GM06990 (cell line): ENCODE results near the gene ZBTB46.
"Not testable (repeated sequence)": the region's sequence is repeated elsewhere in the genome, so short reads cannot be mapped to it uniquely, and the experiment has no call there.

ENCODE experiments used
- DNase-seq: peaks from one replicate; pipeline ENCODE4 v3.0.0-alpha.2; 2011; ENCODE audit not compliant: insufficient read length; ENCODE audit errors: extremely low read depth
- H3K27me3 ChIP-seq: replicated peaks from 2 replicates; pipeline ENCODE4 v1.6.0; 2011; ENCODE audit warnings: low read length; ENCODE audit not compliant: control insufficient read depth, insufficient read depth
- H3K36me3 ChIP-seq: 2 replicates; pipeline ENCODE4 v1.5.1; 2011; ENCODE audit warnings: low read length; ENCODE audit not compliant: control insufficient read depth, insufficient read depth
- H3K4me3 ChIP-seq: replicated peaks from 2 replicates; pipeline ENCODE4 v1.5.1; 2011; ENCODE audit warnings: low read depth, mild to moderate bottlenecking, control low read depth, low read length
- TF ChIP-seq, protein P1 (sequence below): IDR thresholded peaks from 2 replicates; pipeline ENCODE4 v1.5.1; 2011; ENCODE audit warnings: low read length, control low read depth, mild to moderate bottlenecking, inconsistent platforms; ENCODE audit not compliant: insufficient read depth, poor library complexity, severe bottlenecking

ZBTB46 gene

DNA sequence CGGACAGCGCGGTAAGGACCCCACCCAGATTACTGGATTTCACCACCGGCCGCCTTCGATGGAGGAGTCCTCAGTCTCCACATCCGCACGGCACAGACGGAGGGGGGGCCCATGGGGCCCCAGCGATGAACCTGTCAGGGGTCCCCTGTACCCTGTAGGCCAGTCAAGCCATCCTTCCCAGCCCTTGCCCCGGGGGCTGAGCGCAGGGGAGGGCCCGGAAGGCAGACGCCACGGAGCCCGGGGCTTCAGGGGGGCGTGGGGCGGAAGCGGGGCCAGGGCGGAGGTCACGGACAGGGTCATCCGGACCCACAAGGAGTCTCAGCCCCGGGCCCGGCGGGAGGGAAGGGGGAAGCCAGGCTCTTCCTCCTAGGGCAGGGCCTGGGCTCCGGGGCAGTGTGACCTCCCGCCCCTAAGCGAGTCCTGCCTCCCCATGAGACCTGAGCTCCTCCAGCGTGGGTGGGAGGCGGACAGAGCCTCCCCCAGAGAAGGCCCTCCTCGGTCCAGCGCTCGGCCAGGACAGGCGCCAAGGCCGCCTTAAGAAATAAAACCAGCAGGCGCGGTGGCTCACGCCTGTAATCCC, 22.8 kb downstream of the ZBTB46 start:
- TF ChIP-seq, protein P1, sequence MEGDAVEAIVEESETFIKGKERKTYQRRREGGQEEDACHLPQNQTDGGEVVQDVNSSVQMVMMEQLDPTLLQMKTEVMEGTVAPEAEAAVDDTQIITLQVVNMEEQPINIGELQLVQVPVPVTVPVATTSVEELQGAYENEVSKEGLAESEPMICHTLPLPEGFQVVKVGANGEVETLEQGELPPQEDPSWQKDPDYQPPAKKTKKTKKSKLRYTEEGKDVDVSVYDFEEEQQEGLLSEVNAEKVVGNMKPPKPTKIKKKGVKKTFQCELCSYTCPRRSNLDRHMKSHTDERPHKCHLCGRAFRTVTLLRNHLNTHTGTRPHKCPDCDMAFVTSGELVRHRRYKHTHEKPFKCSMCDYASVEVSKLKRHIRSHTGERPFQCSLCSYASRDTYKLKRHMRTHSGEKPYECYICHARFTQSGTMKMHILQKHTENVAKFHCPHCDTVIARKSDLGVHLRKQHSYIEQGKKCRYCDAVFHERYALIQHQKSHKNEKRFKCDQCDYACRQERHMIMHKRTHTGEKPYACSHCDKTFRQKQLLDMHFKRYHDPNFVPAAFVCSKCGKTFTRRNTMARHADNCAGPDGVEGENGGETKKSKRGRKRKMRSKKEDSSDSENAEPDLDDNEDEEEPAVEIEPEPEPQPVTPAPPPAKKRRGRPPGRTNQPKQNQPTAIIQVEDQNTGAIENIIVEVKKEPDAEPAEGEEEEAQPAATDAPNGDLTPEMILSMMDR = no peak
- DNase-seq = no peak
- no peaks in the 10 kb centered on the region for H3K36me3 ChIP-seq
- no peaks in the 10 kb centered on the region; the same call in 1 of the 2 replicates for H3K27me3 ChIP-seq
- no peak overlapping the region for H3K4me3 ChIP-seq

- Histone ChIP-seq H3K4me3 (no peak overlapping the region), H3K27me3 (no peaks in the 10 kb centered on the region; the same call in 1 of the 2 replicates), H3K36me3 (no peaks in the 10 kb centered on the region)
- TF ChIP-seq, protein P1 = no peak
- DNase-seq = no peak
Observed at GRCh38 chr20:63807654-63808053, 23.4 kb downstream of the ZBTB46 start.

DNA sequence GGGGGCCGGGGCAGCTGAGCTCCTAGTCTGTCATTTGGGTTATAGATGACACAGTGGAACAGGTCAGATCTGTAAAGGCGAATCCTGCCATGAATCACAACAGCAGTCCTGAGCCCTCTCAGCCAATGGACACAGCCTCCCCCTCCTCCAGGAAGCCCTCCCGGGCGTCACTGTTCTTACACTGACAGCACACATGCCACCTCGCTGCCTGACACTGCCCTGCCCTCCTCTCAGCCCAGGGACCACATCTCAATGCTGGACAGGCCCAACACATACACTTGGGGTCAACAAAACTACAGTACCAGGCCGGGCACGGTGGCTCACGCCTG, 26.8 kb downstream of the ZBTB46 start:
- no peaks in the 10 kb centered on the region for H3K36me3 ChIP-seq
- TF ChIP-seq, protein P1 = no peak
- no peak for DNase-seq
- H3K4me3 ChIP-seq = no peak overlapping the region
- H3K27me3 ChIP-seq = no peaks in the 10 kb centered on the region

GRCh38 chr20:63802469-63803240, 28.4 kb downstream of the ZBTB46 start:
- TF ChIP-seq, protein P1 = no peak
- no peak for DNase-seq
- no peaks in the 10 kb centered on the region for H3K27me3 ChIP-seq
- no peaks in the 10 kb centered on the region for H3K36me3 ChIP-seq
- no peak overlapping the region for H3K4me3 ChIP-seq

- DNase-seq, H3K27me3 ChIP-seq, H3K36me3 ChIP-seq, H3K4me3 ChIP-seq: not testable (repeated sequence)
Observed at GRCh38 chr20:63801174-63801573, 29.9 kb downstream of the ZBTB46 start.

- not testable (repeated sequence) for H3K36me3 ChIP-seq, DNase-seq
Observed at GRCh38 chr20:63800411-63800810, 30.7 kb downstream of the ZBTB46 start.

GRCh38 chr20:63799127-63799526, 31.9 kb downstream of the ZBTB46 start:
- DNase-seq = not testable (repeated sequence)

More at GRCh38 chr20:63800411-63800810, 30.7 kb downstream of the ZBTB46 start:
- not testable (repeated sequence) for H3K27me3 ChIP-seq, H3K4me3 ChIP-seq

GRCh38 chr20:63797175-63797574, 33.9 kb downstream of the ZBTB46 start:
- not testable (repeated sequence) for H3K36me3 ChIP-seq, H3K4me3 ChIP-seq, DNase-seq, H3K27me3 ChIP-seq

More at GRCh38 chr20:63799127-63799526, 31.9 kb downstream of the ZBTB46 start:
- not testable (repeated sequence) for H3K4me3 ChIP-seq, H3K36me3 ChIP-seq, H3K27me3 ChIP-seq
